Activated CD8-positive, alpha-beta memory T cell treated with anti-CD3 and anti-CD28 coated beads, Interleukin-2, amount 10 ng/mL, durations not matched to agents 7 days and 5 days (primary cell): ENCODE results near the gene KIF16B. TPM values are rescaled to one million over a fixed set of nuclear protein-coding genes. Genes with fewer than 3 reads are reported as not detected.
"Not testable (repeated sequence)": the region's sequence is repeated elsewhere in the genome, so short reads cannot be mapped to it uniquely, and the experiment has no call there.

Experiments
- ATAC-seq: fragments of 150-1000 bp; cut with Tn5 transposase; one replicate; pipeline ENCODE4 v1.10.0; 2021; ENCODE audit warnings: moderate library complexity
- CTCF ChIA-PET: fragments of 350-600 bp; sonication (Branson Sonifier 250); formaldehyde crosslinking; loops from one replicate; lab custom pipeline; 2021; ENCODE audit warnings: antibody characterized with exemption; lab: Charles Lee
- DNase-seq: peaks from one replicate; pipeline ENCODE4 v3.0.0-alpha.2; 2020
- H3K27ac Mint-ChIP-seq: one replicate; pipeline ENCODE4 v1.8.0; 2021; ENCODE audit warnings: mild to moderate bottlenecking, mixed read lengths
- H3K27me3 Mint-ChIP-seq: one replicate; pipeline ENCODE4 v1.8.0; 2021; ENCODE audit warnings: mixed read lengths
- H3K36me3 Mint-ChIP-seq: one replicate; pipeline ENCODE4 v1.8.0; 2021; ENCODE audit warnings: mild to moderate bottlenecking, mixed read lengths
- H3K4me1 Mint-ChIP-seq: one replicate; pipeline ENCODE4 v1.8.0; 2021; ENCODE audit warnings: mixed read lengths
- H3K4me3 Mint-ChIP-seq: one replicate; pipeline ENCODE4 v1.8.0; 2021; ENCODE audit warnings: mild to moderate bottlenecking, moderate library complexity, mixed read lengths
- H3K9me3 Mint-ChIP-seq: one replicate; pipeline ENCODE4 v1.8.0; 2022; ENCODE audit warnings: low read depth, mixed read lengths
- total RNA-seq, 2 experiments: library from RNA; stranded (reverse); gene quantifications; one replicate each; pipeline ENCODE4 v1.2.3, GENCODE V29; 2021

KIF16B gene
- total RNA-seq, 2 experiments from 2014 or later = 3.0 to 4.1 TPM

DNA sequence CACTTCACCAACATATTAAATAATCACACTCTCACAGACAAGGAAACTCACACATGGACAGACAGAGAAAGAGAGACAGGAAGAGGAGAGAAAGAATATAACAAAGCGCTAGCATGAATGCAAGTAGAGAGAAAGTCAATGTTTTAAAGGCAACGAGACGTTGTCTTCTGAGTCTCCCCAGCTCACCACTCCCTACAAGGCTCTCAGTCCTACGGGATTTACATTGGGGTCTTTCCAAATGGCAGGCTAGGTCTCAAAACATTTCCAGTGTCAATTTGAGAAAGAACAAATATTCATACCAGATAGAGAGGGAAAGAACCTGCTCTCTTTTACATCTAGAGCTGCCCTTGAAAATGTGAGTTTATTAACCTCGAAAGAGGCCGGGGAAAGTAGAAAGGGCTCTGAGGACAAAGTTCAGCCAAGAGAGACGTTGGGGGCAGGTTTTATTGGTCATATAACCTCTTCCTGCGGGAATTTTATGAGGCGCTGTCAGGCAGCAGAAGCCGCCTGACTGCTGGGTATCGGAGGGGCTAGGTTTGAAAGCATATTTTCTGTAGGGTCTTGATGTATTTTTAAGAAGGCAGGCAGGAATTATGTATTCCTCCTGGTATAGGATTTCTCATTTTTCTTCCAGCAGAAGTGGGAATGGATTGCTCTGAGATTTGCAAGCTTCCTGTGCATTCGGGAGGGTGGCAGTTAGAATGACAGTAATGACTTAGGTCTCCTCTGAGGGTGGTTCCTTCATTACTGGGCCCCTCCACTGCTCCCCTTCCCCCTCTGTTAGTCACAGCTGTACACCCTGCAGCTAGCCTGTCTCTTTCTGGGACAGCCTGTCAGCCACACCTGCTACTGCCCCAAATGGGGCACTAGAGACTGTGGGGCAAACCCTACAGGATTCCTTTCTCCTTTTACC, 34.4 kb upstream of the KIF16B start:
- Mint-ChIP-seq H3K27me3 (no peaks in the 10 kb centered on the region), H3K4me3 (no peak overlapping the region), H3K27ac (no peak overlapping the region), H3K4me1 (no peaks in the 10 kb centered on the region), H3K36me3 (no peaks in the 10 kb centered on the region), H3K9me3 (no peaks in the 10 kb centered on the region)
- CTCF ChIA-PET = no interaction called here
- DNase-seq (no peak), ATAC-seq (no peak)

DNA sequence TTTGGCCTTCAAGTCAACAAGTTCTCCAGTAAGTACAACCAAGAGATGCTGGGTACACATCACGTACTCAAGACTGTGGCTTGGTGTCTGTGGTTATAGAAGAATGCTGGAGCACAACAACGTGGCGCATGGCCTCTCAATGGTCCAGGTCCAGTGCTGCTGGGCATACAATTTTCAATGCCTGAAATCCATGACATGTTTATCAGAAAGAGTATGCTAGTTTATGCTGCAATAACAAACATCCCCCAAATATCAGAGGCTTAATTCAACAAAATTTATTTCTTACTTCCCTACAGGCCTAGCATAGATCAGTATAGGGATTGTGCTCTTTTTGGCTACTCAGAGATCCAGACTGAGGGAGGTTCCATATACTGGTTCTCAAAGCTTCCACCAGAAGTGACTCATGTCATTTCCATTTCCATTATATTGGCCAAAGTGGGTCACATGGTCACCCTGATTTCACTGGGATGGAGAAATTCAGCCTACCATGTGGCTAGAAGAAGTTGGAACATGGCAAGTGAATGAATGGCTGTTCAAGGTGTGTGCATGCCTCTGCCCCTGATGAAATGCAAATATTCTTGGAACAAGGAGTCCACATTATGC, 33.3 kb upstream of the KIF16B start:
- no peaks in the 10 kb centered on the region for H3K27me3 Mint-ChIP-seq
- no peaks in the 10 kb centered on the region for H3K36me3 Mint-ChIP-seq

DNA sequence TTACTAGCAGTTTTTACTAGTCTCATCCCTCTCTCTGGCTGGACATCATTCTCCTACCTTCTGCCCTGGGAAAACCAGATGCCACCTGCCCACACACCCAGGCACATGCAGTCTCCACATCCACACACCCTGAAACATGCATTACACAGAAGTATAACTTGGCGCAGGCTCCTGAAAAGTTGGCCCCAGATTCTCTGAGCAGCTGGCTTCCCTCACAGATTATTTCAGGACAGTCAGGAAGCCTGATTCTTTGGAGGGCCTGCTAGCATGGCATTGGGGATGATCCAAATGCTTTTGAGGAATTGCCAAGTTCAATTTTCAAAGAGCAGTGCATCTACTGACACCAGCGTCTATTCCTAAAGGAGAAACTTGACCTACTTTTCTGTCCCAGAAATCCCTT, 27.8 kb upstream of the KIF16B start:
- H3K4me3 Mint-ChIP-seq = no peak overlapping the region

More for the DNA sequence above, 33.3 kb upstream of the KIF16B start:
- H3K9me3 Mint-ChIP-seq = no peaks in the 10 kb centered on the region
- no peak for DNase-seq
- H3K27ac Mint-ChIP-seq = no peak overlapping the region
- ATAC-seq = no peak
- no peak overlapping the region for H3K4me3 Mint-ChIP-seq
- CTCF ChIA-PET = no interaction called here
- no peaks in the 10 kb centered on the region for H3K4me1 Mint-ChIP-seq

DNA sequence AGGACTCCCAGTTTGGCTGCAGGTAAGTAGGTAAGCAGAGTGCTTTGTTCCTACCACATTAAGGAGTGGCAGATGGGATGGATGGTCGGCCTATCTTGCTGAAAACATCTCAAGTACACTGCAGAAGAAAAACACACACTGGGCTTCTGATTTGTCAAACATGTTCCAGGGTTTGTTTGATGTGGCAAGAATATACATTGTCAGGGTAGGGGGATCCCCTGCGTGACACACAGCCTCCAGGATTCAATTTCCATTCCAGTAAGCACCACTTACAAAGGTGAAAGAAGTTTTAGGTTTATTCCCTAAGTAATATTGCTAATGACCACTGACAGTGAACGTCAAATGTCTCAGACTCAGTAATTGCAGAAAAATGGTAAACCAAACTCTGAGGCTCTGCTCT, 26.0 kb upstream of the KIF16B start:
- no peaks in the 10 kb centered on the region for H3K36me3 Mint-ChIP-seq
- no peak for ATAC-seq
- H3K9me3 Mint-ChIP-seq = no peaks in the 10 kb centered on the region
- CTCF ChIA-PET = no interaction called here
- H3K27me3 Mint-ChIP-seq = peaks cover 13% of the 10 kb centered on the region
- H3K27ac Mint-ChIP-seq = no peak overlapping the region
- no peak overlapping the region for H3K4me3 Mint-ChIP-seq
- no peak for DNase-seq
- no peaks in the 10 kb centered on the region for H3K4me1 Mint-ChIP-seq

More for the DNA sequence above, 27.8 kb upstream of the KIF16B start:
- Mint-ChIP-seq H3K27ac (no peak overlapping the region), H3K4me1 (no peaks in the 10 kb centered on the region), H3K9me3 (no peaks in the 10 kb centered on the region), H3K27me3 (peaks cover 1% of the 10 kb centered on the region), H3K36me3 (no peaks in the 10 kb centered on the region)
- ATAC-seq (no peak), DNase-seq (no peak)
- CTCF ChIA-PET = no interaction called here

DNA sequence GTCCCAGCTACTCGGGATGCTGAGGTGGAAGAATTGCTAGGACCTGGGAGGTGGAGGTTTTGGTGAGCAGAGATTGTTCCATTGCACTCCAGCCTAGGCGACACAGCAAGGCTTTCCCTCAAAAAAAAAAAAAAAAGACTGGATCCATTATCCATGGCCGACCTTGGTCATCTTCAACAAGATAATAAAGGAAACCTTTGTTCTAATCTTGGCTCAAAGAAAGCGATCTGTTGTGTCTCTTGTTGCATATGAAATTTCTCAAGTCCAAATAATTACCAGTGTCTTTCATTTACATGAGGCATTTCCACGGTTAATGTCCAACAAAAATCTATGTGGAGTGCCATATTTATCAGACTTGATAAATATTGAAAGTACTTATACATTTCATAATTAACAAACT, 23.7 kb upstream of the KIF16B start:
- H3K36me3 Mint-ChIP-seq = no peaks in the 10 kb centered on the region
- H3K4me1 Mint-ChIP-seq = no peaks in the 10 kb centered on the region
- no peak for DNase-seq
- peaks cover 26% of the 10 kb centered on the region for H3K27me3 Mint-ChIP-seq
- H3K9me3 Mint-ChIP-seq = no peaks in the 10 kb centered on the region
- no peak overlapping the region for H3K27ac Mint-ChIP-seq
- ATAC-seq = no peak
- no peak overlapping the region for H3K4me3 Mint-ChIP-seq
- CTCF ChIA-PET = no interaction called here

DNA sequence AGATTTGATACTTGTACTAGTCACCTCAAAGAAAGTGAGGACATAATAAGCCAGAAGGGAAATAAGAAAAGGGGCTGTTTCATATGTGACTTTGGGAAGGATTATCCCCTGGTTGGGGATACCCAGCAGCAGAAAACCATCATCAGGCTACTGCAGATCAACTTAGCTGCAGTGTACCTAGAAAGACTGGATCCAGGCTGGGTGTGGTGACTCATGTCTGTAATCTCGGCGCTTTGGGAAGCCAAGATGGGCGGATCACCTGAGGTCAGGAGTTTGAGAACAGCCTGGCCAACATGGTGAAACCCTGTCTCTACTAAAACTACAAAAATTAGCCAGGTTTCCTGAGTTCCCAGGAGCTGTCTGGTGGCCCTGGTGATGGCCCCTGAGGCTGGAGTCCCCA, 23.2 kb upstream of the KIF16B start:
- H3K27ac Mint-ChIP-seq, H3K4me3 Mint-ChIP-seq, H3K9me3 Mint-ChIP-seq, H3K36me3 Mint-ChIP-seq, ATAC-seq, DNase-seq, CTCF ChIA-PET, H3K4me1 Mint-ChIP-seq: not testable (repeated sequence)
- H3K27me3 Mint-ChIP-seq = peaks cover 26% of the 10 kb centered on the region

DNA sequence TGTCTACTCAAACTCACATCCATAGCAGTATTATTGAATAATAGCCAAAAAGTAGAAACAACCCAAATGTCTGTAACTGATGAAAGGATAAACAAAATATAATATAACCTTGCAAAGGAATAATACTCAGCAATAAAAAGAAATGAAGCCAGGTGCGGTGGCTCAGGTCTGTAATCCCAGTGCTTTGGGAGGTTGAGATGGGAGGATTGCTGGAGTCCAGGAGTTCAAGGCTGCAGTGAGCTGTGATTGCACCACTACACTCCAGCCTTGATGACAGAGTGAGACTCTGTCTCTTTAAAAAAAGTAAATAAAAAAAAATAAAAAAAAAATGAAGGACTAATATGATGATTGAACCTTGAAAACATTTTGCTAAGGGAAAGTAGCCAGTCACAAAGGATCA, 22.1 kb upstream of the KIF16B start:
- ATAC-seq = no peak
- Mint-ChIP-seq H3K4me1 (no peaks in the 10 kb centered on the region), H3K4me3 (no peak overlapping the region), H3K27ac (no peak overlapping the region), H3K36me3 (no peaks in the 10 kb centered on the region), H3K27me3 (peaks cover 26% of the 10 kb centered on the region), H3K9me3 (no peaks in the 10 kb centered on the region)
- DNase-seq = no peak
- CTCF ChIA-PET = no interaction called here

DNA sequence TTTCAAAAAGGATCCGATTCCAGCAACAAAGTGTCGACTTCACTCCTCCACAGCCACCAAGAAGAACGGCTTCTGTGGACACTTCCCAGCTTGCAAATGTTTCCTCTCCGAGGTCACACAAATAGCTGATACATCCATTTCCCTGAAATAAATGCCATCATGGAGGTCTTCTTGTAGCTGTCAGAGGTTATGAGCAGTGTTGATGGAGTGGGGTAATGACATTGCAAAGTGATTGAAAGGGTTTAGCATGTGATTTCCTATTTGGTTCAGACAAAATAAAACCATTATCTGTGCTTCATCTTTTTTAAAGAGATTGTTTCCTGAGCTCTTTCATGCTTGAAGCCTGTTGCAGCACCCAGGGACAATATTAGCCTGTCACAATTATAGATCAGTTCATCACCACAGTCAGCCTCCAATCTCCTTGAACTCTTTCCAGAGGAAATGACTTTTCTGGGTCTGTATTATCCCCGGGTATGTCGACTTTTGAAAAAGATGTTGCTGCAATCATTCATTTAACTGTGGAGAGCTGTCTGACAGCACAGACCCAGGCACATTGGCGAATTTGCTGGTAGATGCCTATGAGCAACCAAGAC, 16.9 kb upstream of the KIF16B start:
- DNase-seq (no peak), ATAC-seq (no peak)
- Mint-ChIP-seq H3K36me3 (no peaks in the 10 kb centered on the region), H3K4me3 (no peak overlapping the region), H3K27ac (no peak overlapping the region), H3K4me1 (no peaks in the 10 kb centered on the region), H3K9me3 (no peaks in the 10 kb centered on the region), H3K27me3 (peaks cover 19% of the 10 kb centered on the region)
- CTCF ChIA-PET = no interaction called here

DNA sequence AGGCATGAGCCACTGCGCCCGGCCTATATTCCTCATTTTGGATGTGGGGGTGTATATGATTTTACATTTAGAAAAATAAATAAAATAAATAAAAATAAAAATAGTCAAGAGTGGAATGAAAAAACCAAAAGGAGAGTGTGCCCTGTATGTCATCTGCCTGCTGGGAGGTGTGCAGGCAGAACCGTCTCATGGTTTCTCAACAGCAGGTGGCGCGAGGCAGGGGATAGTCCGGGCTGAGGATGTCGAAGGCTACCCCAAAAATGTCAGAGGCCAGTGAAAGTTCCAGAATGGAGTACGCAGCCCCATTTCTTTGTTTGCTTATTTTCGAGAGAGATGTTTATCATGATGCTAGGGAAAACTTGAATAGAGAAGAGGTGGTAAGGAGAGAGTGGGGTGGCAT, 16.4 kb upstream of the KIF16B start:
- Mint-ChIP-seq H3K4me3 (no peak overlapping the region), H3K9me3 (no peaks in the 10 kb centered on the region), H3K27me3 (peaks cover 14% of the 10 kb centered on the region), H3K36me3 (no peaks in the 10 kb centered on the region), H3K4me1 (no peaks in the 10 kb centered on the region), H3K27ac (no peak overlapping the region)
- DNase-seq = no peak
- CTCF ChIA-PET = no interaction called here
- ATAC-seq = no peak

DNA sequence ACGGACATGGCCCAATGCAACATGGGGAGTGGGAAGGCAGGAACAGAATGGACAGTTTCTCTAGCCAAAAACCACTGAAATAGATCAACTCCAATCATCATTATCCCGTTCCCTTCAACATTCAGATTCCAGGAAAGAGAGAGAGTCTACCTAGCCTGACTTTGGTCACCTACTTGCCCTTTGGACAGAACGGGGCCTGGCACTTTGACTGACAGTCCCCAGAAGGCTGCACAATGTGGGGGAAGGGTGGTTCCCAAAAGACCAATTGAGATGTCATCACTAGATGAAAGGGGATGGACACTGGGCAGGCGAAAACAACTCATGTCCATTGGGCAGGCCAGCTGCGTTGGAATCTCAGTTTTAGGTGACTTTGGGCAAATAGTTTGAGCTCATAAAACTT, 15.0 kb upstream of the KIF16B start:
- H3K4me1 Mint-ChIP-seq = no peaks in the 10 kb centered on the region
- ATAC-seq (no peak), DNase-seq (no peak)
- no peak overlapping the region for H3K4me3 Mint-ChIP-seq
- peaks cover 13% of the 10 kb centered on the region for H3K27me3 Mint-ChIP-seq
- CTCF ChIA-PET = no interaction called here
- H3K36me3 Mint-ChIP-seq = no peaks in the 10 kb centered on the region
- H3K27ac Mint-ChIP-seq = no peak overlapping the region
- no peaks in the 10 kb centered on the region for H3K9me3 Mint-ChIP-seq

DNA sequence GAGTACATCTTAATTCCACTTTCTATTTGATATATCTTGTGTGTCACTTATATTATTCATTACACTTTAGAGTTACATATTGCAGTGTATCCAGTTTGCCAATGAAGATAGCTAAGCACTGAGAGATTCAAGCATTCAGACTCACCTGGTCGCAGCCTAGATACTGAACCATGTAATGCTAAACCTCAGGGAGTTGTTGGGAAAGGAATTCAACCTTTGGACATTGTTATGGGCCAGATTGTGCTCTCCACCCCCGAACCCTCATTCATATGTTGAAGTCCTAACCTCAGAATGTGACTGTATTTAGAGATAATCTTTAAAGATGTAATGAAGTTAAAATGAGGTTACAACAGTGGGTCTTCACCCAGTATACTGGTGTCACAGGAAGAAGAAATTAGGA, 13.8 kb upstream of the KIF16B start:
- Mint-ChIP-seq H3K9me3 (no peaks in the 10 kb centered on the region), H3K27ac (no peak overlapping the region)

DNA sequence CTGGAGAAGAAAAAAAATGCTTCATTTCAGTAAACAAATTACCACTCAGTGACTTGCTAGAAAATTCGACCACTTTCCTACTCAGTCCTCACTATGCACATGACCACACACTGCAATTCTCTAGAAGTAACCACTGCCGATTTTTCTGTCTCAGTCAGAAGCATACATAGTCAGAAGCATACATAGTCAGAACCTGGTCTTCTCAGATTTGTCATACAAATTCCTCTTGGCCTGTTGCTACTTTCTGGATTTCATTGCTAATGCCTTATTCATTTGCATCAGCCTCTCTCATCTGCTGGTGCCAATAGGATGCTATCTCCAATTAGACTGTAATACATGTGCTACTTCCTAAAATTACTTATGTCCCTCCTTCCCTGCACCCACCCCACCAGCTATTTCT, 10.2 kb upstream of the KIF16B start:
- DNase-seq = no peak
- no peak overlapping the region for H3K4me3 Mint-ChIP-seq
- H3K27me3 Mint-ChIP-seq = peaks cover 12% of the 10 kb centered on the region
- no peaks in the 10 kb centered on the region for H3K36me3 Mint-ChIP-seq
- CTCF ChIA-PET = no interaction called here
- H3K9me3 Mint-ChIP-seq = no peaks in the 10 kb centered on the region
- ATAC-seq = no peak
- no peak overlapping the region for H3K27ac Mint-ChIP-seq
- H3K4me1 Mint-ChIP-seq = no peaks in the 10 kb centered on the region

More for the DNA sequence above, 13.8 kb upstream of the KIF16B start:
- H3K4me3 Mint-ChIP-seq = no peak overlapping the region
- CTCF ChIA-PET = no interaction called here
- H3K4me1 Mint-ChIP-seq = no peaks in the 10 kb centered on the region
- DNase-seq = no peak
- H3K36me3 Mint-ChIP-seq = no peaks in the 10 kb centered on the region
- H3K27me3 Mint-ChIP-seq = peaks cover 12% of the 10 kb centered on the region
- no peak for ATAC-seq

DNA sequence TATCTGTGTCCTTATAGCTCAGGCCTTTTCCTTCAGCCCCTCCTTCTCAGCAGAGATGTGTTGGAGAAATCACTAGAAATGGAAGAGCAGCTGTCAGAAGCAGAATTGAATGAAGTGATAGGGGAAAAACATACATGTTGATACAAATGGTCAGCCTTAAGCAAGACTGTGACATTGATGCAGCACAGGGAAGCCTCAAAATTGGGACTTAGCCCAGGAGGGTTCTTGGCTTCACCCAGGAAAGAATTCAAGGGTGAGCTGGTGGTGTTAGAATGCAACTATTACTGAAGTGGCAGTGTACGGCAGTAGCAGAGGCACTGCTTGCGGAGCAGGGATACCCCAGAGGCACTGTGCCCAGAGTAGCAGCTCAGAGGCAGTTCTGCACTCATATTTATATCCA, 8.0 kb upstream of the KIF16B start:
- Mint-ChIP-seq H3K27ac (no peak overlapping the region), H3K36me3 (no peaks in the 10 kb centered on the region), H3K4me1 (no peaks in the 10 kb centered on the region), H3K27me3 (peaks cover 12% of the 10 kb centered on the region), H3K9me3 (no peaks in the 10 kb centered on the region), H3K4me3 (no peak overlapping the region)
- CTCF ChIA-PET = no interaction called here
- DNase-seq (no peak), ATAC-seq (no peak)

DNA sequence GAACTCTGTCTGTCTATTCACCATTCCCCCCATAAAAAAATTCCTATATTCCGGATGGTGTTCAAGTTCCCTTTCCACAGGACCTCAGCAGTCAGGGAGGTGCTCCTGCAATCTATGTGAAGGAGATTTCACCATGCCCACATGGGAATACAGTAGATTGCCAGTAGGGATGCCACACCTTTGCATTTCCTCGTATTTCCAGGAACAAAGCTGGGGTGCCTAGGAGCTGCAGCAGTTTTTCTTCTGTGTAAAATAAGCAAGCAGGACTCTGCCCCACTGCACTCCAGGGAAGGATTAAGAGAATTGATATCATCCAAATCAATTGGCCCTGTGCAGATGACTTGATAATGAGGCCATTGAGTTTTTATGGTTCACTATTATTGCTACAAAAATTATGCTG, 7.4 kb upstream of the KIF16B start:
- no peaks in the 10 kb centered on the region for H3K9me3 Mint-ChIP-seq
- ATAC-seq (no peak), DNase-seq (no peak)
- CTCF ChIA-PET = no interaction called here
- no peak overlapping the region for H3K27ac Mint-ChIP-seq
- no peaks in the 10 kb centered on the region for H3K36me3 Mint-ChIP-seq
- H3K4me3 Mint-ChIP-seq = no peak overlapping the region
- H3K27me3 Mint-ChIP-seq = peaks cover 12% of the 10 kb centered on the region
- no peaks in the 10 kb centered on the region for H3K4me1 Mint-ChIP-seq
